ENCODE measurements around the gene SLC16A8. TPM values are rescaled to one million over a fixed set of nuclear protein-coding genes. Genes with fewer than 3 reads are reported as not detected.

Gene SLC16A8
- polyA plus RNA-seq, 3 donors = 0.24 to 1.0 (median 0.76) TPM

- DNase-seq (ENCODE audit: low read depth in 3 of 3, low spot score in 2 of 3) = no peak
Measured at GRCh38 chr22:38032681-38033521, 51.1 kb downstream of the SLC16A8 start.

- no peak for DNase-seq (ENCODE audit: low read depth in 3 of 3, low spot score in 2 of 3)
Measured at GRCh38 chr22:38031491-38031890, 52.5 kb downstream of the SLC16A8 start.

GRCh38 chr22:38030311-38031133, 53.5 kb downstream of the SLC16A8 start:
- no peak for DNase-seq (ENCODE audit: low read depth in 3 of 3, low spot score in 2 of 3)

GRCh38 chr22:38029901-38030300, 54.1 kb downstream of the SLC16A8 start:
- DNase-seq (ENCODE audit: low read depth in 3 of 3, low spot score in 2 of 3) = no peak

GRCh38 chr22:38029370-38029769, 54.6 kb downstream of the SLC16A8 start:
- no peak for DNase-seq (ENCODE audit: low read depth in 3 of 3, low spot score in 2 of 3)

GRCh38 chr22:38028344-38029130, 55.4 kb downstream of the SLC16A8 start:
- no peak for DNase-seq (ENCODE audit: low read depth in 3 of 3, low spot score in 2 of 3)

Other genes starting within 250 kb of the SLC16A8 start
- gene ANKRD54, start 239.8 kb downstream of the SLC16A8 start, polyA plus RNA-seq (ENCODE audit: insufficient read length in 3 of 3) = 10 to 100 TPM; 22.7 to 27.1 (median 26.4) TPM
- gene EIF3L, start 234.8 kb downstream of the SLC16A8 start, polyA plus RNA-seq (ENCODE audit: insufficient read length in 3 of 3) = 1,000 to 10,000 TPM; 1,125 to 1,137 (median 1,131) TPM
- 10 to 100 TPM; 24.4 to 28.9 (median 27.2) TPM for gene MICALL1, start 177.9 kb downstream of the SLC16A8 start, polyA plus RNA-seq (ENCODE audit: insufficient read length in 3 of 3)
- 1 to 10 TPM; 5.8 to 6.5 (median 5.9) TPM for gene C22orf23, start 130.6 kb downstream of the SLC16A8 start, polyA plus RNA-seq (ENCODE audit: insufficient read length in 3 of 3)
- gene POLR2F, start 130.5 kb downstream of the SLC16A8 start, polyA plus RNA-seq (ENCODE audit: insufficient read length in 3 of 3) = 10 to 100 TPM; 66.2 to 78.4 (median 72.5) TPM
- gene SOX10, start 99.6 kb downstream of the SLC16A8 start, polyA plus RNA-seq (ENCODE audit: insufficient read length in 3 of 3) = under 1 TPM; 0.46 to 0.86 (median 0.62) TPM
- 10 to 100 TPM; 26.6 to 32.0 (median 28.1) TPM for gene PICK1, start 26.8 kb downstream of the SLC16A8 start, polyA plus RNA-seq (ENCODE audit: insufficient read length in 3 of 3)
- 1 to 10 TPM; 4.3 to 4.8 (median 4.3) TPM for gene BAIAP2L2, start 26.5 kb upstream of the SLC16A8 start, polyA plus RNA-seq (ENCODE audit: insufficient read length in 3 of 3)
- 10 to 100 TPM; 29.3 to 42.3 (median 29.9) TPM for gene PLA2G6, start 97.6 kb upstream of the SLC16A8 start, polyA plus RNA-seq (ENCODE audit: insufficient read length in 3 of 3)
- gene MAFF, start 117.8 kb upstream of the SLC16A8 start, polyA plus RNA-seq (ENCODE audit: insufficient read length in 3 of 3) = 1 to 10 TPM; 2.3 to 2.5 (median 2.5) TPM
- gene TMEM184B, start 188.8 kb upstream of the SLC16A8 start, polyA plus RNA-seq (ENCODE audit: insufficient read length in 3 of 3) = 10 to 100 TPM; 38.6 to 43.2 (median 39.8) TPM
- gene CSNK1E, start 233.2 kb upstream of the SLC16A8 start, polyA plus RNA-seq (ENCODE audit: insufficient read length in 3 of 3) = 100 to 1,000 TPM; 101 to 111 (median 107) TPM

All from right renal cortex interstitium (tissue), 3 donors.